Measurements from ENCODE around the gene FAM117A.

GRCh38 chr17:49692751-49693150 is 71.2 kb downstream of the FAM117A start:
- TF ChIP-seq, protein P1, sequence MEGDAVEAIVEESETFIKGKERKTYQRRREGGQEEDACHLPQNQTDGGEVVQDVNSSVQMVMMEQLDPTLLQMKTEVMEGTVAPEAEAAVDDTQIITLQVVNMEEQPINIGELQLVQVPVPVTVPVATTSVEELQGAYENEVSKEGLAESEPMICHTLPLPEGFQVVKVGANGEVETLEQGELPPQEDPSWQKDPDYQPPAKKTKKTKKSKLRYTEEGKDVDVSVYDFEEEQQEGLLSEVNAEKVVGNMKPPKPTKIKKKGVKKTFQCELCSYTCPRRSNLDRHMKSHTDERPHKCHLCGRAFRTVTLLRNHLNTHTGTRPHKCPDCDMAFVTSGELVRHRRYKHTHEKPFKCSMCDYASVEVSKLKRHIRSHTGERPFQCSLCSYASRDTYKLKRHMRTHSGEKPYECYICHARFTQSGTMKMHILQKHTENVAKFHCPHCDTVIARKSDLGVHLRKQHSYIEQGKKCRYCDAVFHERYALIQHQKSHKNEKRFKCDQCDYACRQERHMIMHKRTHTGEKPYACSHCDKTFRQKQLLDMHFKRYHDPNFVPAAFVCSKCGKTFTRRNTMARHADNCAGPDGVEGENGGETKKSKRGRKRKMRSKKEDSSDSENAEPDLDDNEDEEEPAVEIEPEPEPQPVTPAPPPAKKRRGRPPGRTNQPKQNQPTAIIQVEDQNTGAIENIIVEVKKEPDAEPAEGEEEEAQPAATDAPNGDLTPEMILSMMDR (IDR thresholded peaks at IDR 0.05) = no peak
- no peak for TF ChIP-seq POLR2AphosphoS5 (IDR thresholded peaks at IDR 0.05)
- no peak for TF ChIP-seq POLR2A (IDR thresholded peaks at IDR 0.05; ENCODE audit: low read depth)

All from esophagus muscularis mucosa (tissue), 3 donors.